Left lung (tissue), 10 donors: ENCODE results near the gene ZNF462. TPM values are rescaled to one million over a fixed set of nuclear protein-coding genes. Genes with fewer than 3 reads are reported as not detected.

ENCODE experiments used
- ATAC-seq: fragments of 200-7000 bp; cut with Tn5 transposase; one replicate; pipeline ENCODE4 v1.9.1; 2020; ENCODE audit warnings: moderate library complexity
- DNase-seq, 4 donors: peaks; one replicate each; pipeline ENCODE4 v3.0.0-alpha.2; 2013 to 2020
- H3K27ac ChIP-seq, 2 donors: fragments of 200-600 bp; sonication (generic) in 1 of 2; one replicate each; pipeline versions ENCODE4 v1.5.0 to v1.8.0; 2020 to 2021
- H3K27me3 ChIP-seq, 2 donors: fragments of 200-600 bp; sonication (generic) in 1 of 2; one replicate each; pipeline versions ENCODE4 v1.5.0 to v1.8.0; 2020 to 2021
- H3K36me3 ChIP-seq, 2 donors: fragments of 200-600 bp; sonication (generic) in 1 of 2; one replicate each; pipeline versions ENCODE4 v1.5.0 to v1.8.0; 2020 to 2021
- H3K4me1 ChIP-seq, 2 donors: fragments of 200-600 bp; one replicate each; pipeline ENCODE4 v1.8.0; 2021
- H3K4me3 ChIP-seq, 2 donors: fragments of 200-600 bp; sonication (generic) in 1 of 2; one replicate each; pipeline versions ENCODE4 v1.5.0 to v1.8.0; 2020 to 2021; ENCODE audit warnings: mild to moderate bottlenecking in 1 of 2
- H3K9me3 ChIP-seq, 2 donors: fragments of 200-600 bp; sonication (generic) in 1 of 2; one replicate each; pipeline versions ENCODE4 v1.5.0 to v1.8.0; 2020 to 2021
- intact Hi-C, 2 donors: fragments of 100-400 bp; cut with DNase I; formaldehyde crosslinking; loops; one replicate each; pipeline versions ENCODE4 v1.11.2 to v1.14.2; 2022
- polyA plus RNA-seq, 6 donors: library from polyadenylated mRNA; unstranded; fragments of 120-200 nt; gene quantifications; one replicate each; pipeline ENCODE4 v1.2.1, GENCODE V29; 2013; ENCODE audit not compliant: insufficient read length in 6 of 6
- total RNA-seq, 2 donors: library from RNA; stranded (reverse); fragmentation: NEBNext Ultra II Directional; extraction: Animal tissue kit (Norgen Biotek cat#: 25700); gene quantifications; one replicate each; pipeline ENCODE4 v1.2.1, GENCODE V29; 2021
- TF ChIP-seq, protein P1 (sequence below), 2 donors: fragments of 200-600 bp; sonication (generic) in 1 of 2; IDR thresholded peaks; one replicate each; pipeline versions ENCODE4 v1.5.0 to v1.8.0; 2021; ENCODE audit warnings: antibody characterized with exemption in 2 of 2
- donor health status: DM: no; HTN: yes; CAD: no.
- donor health status: DM: no; HTN: no; CAD: no.

The ZNF462 gene
- total and polyA plus RNA-seq, 8 donors, result 26.9 to 41.4 (median 30.8) TPM

- peak in 2 of 4 donors; percentile 24 to 52 for DNase-seq
- intact Hi-C loops, result no loop called here
- H3K27ac ChIP-seq, result peak overlapping the region; percentile 38 to 77
Observed at GRCh38 chr9:106885451-106885850, 22.5 kb downstream of the ZNF462 start.

GRCh38 chr9:106886111-106887046 lies 23.4 kb downstream of the ZNF462 start:
- TF ChIP-seq, protein P1, sequence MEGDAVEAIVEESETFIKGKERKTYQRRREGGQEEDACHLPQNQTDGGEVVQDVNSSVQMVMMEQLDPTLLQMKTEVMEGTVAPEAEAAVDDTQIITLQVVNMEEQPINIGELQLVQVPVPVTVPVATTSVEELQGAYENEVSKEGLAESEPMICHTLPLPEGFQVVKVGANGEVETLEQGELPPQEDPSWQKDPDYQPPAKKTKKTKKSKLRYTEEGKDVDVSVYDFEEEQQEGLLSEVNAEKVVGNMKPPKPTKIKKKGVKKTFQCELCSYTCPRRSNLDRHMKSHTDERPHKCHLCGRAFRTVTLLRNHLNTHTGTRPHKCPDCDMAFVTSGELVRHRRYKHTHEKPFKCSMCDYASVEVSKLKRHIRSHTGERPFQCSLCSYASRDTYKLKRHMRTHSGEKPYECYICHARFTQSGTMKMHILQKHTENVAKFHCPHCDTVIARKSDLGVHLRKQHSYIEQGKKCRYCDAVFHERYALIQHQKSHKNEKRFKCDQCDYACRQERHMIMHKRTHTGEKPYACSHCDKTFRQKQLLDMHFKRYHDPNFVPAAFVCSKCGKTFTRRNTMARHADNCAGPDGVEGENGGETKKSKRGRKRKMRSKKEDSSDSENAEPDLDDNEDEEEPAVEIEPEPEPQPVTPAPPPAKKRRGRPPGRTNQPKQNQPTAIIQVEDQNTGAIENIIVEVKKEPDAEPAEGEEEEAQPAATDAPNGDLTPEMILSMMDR (IDR thresholded peaks at IDR 0.05), result no peak
- Histone ChIP-seq H3K4me3 (no peak overlapping the region), H3K27ac (peak overlapping the region; percentile 38 to 77), H3K4me1 (peaks cover 18 to 21% of the 10 kb centered on the region in 2 donors), H3K36me3 (no peaks in the 10 kb centered on the region), H3K27me3 (no peaks in the 10 kb centered on the region), H3K9me3 (no peaks in the 10 kb centered on the region)
- intact Hi-C loops, result no loop called here
- peak; percentile 16 for ATAC-seq
- no peak for DNase-seq

More at GRCh38 chr9:106885451-106885850, 22.5 kb downstream of the ZNF462 start:
- no peaks in the 10 kb centered on the region for H3K9me3 ChIP-seq
- no peaks in the 10 kb centered on the region for H3K27me3 ChIP-seq
- TF ChIP-seq, protein P1 (IDR thresholded peaks at IDR 0.05), result no peak
- H3K36me3 ChIP-seq, result no peaks in the 10 kb centered on the region
- no peak overlapping the region for H3K4me3 ChIP-seq
- H3K4me1 ChIP-seq, result peaks cover 21 to 24% of the 10 kb centered on the region in 2 donors
- peak; percentile 80 for ATAC-seq

DNA sequence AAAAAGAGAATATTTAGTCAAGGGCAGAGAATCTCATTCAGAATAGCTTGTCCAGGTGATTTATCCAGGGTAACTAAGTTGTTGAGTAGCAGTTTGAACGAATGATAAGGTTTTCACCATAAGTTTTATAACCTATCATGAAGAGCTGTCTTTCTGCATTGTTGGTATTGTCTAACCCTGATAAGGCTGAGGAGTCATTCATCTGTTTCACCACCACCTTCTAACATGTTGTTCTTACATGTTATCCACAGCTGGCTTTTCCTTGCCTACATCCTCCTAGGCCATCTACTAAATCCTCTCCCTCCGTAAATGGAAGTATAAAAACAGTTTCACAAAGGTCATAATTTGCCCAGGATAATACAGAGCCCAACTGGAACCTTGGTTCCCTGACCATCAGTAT lies 24.1 kb downstream of the ZNF462 start:
- ATAC-seq (no peak), DNase-seq (no peak)
- Histone ChIP-seq H3K4me3 (no peak overlapping the region), H3K4me1 (peaks cover 18 to 21% of the 10 kb centered on the region in 2 donors), H3K27me3 (no peaks in the 10 kb centered on the region), H3K27ac (no peak overlapping the region), H3K9me3 (no peaks in the 10 kb centered on the region), H3K36me3 (no peaks in the 10 kb centered on the region)
- TF ChIP-seq, protein P1 (IDR thresholded peaks at IDR 0.05), result no peak
- intact Hi-C loops, result no loop called here

GRCh38 chr9:106889061-106889590 lies 26.2 kb downstream of the ZNF462 start:
- intact Hi-C loops, result no loop called here
- Histone ChIP-seq H3K4me1 (peaks cover 16 to 19% of the 10 kb centered on the region in 2 donors), H3K27me3 (no peaks in the 10 kb centered on the region), H3K4me3 (no peak overlapping the region), H3K9me3 (no peaks in the 10 kb centered on the region), H3K27ac (no peak overlapping the region), H3K36me3 (no peaks in the 10 kb centered on the region)
- ATAC-seq (no peak), DNase-seq (no peak)
- TF ChIP-seq, protein P1 (IDR thresholded peaks at IDR 0.05), result no peak

DNA sequence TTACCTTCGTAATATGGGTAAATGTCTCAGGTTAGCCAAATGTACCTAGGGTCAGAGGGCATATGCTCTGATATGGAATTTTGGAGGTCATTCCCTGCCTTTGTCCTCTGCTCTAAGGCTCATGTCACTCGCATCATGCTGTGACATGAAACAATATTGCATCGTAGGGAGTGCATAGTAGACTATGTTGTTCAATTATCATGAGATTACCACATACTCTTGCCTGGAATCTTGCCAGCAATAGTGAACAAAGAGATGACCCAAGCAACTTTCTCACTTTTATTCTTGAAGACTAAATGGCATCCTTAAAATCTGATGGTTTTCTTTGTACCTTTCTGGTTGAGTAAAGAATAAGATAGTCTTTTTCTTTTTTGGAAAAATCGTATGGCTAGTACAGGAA lies 27.6 kb downstream of the ZNF462 start:
- Histone ChIP-seq H3K36me3 (no peaks in the 10 kb centered on the region), H3K27me3 (no peaks in the 10 kb centered on the region), H3K9me3 (no peaks in the 10 kb centered on the region), H3K27ac (no peak overlapping the region), H3K4me1 (peaks cover 5 to 13% of the 10 kb centered on the region in 2 donors), H3K4me3 (no peak overlapping the region)
- intact Hi-C loops, result no loop called here
- ATAC-seq (no peak), DNase-seq (no peak)
- TF ChIP-seq, protein P1 (IDR thresholded peaks at IDR 0.05), result no peak
